Endothelial cell of umbilical vein (primary cell): Measurements from ENCODE around the gene F2RL3.

Experiments
- CTCF ChIP-seq, 2 donors: IDR thresholded peaks; 1 replicate in 1 of 2; 2 replicates in 1 of 2; pipeline ENCODE4 v1.5.1; 2011; ENCODE audit warnings: low read length in 2 of 2, mild to moderate bottlenecking in 2 of 2, moderate library complexity in 2 of 2, control low read depth in 1 of 2, inconsistent platforms in 1 of 2, low read depth in 1 of 2; ENCODE audit not compliant: insufficient read depth in 1 of 2; ENCODE audit errors: extremely low read depth in 1 of 2
- EZH2 ChIP-seq: IDR thresholded peaks from 2 replicates; pipeline ENCODE4 v1.6.1; 2012; ENCODE audit warnings: borderline replicate concordance, low read depth, mild to moderate bottlenecking, moderate library complexity, low read length, inconsistent platforms; ENCODE audit not compliant: severe bottlenecking
- MYC ChIP-seq: IDR thresholded peaks from one replicate; pipeline ENCODE4 v1.6.1; 2011; ENCODE audit warnings: mild to moderate bottlenecking, low read depth, low read length
- POLR2A ChIP-seq: IDR thresholded peaks from 2 replicates; pipeline ENCODE4 v1.6.1; 2012; ENCODE audit warnings: low read depth, mild to moderate bottlenecking, control low read depth, low read length
- POLR2AphosphoS5 ChIP-seq: IDR thresholded peaks from 2 replicates; pipeline ENCODE4 v1.6.1; 2012; ENCODE audit warnings: low read depth, mild to moderate bottlenecking, control low read depth, low read length, moderate library complexity; ENCODE audit not compliant: insufficient read depth

GRCh38 chr19:16902545-16902944, 13.7 kb downstream of the F2RL3 start:
- TF ChIP-seq CTCF (IDR thresholded peaks at IDR 0.05; ENCODE audit: extremely low read depth in 1 of 2, insufficient read depth in 1 of 2, low read depth in 1 of 2, low read length in 2 of 2) (no peak), POLR2A (no peak), POLR2AphosphoS5 (no peak), MYC (no peak), EZH2 (no peak)
